GM23338 (cell line): ENCODE measurements around the gene GLCE. TPM values are rescaled to one million over a fixed set of nuclear protein-coding genes. Genes with fewer than 3 reads are reported as not detected.

Source experiments
- ATAC-seq: fragments of 200-7000 bp; cut with Tn5 transposase; 3 replicates; pipeline ENCODE4 v1.9.1; 2020
- DNase-seq: peaks from one replicate; pipeline ENCODE4 v3.0.0-alpha.2; 2015; ENCODE audit warnings: low spot score
- H2AFZ ChIP-seq: fragments of 200-600 bp; sonication (generic); 2 replicates; pipeline ENCODE4 v1.8.0; 2016; ENCODE audit warnings: antibody characterized with exemption, mild to moderate bottlenecking, moderate library complexity
- H3F3A ChIP-seq: fragments of 200-600 bp; sonication (generic); replicated peaks from 2 replicates; pipeline ENCODE4 v1.8.0; 2017; ENCODE audit warnings: antibody characterized with exemption, mixed run types, low read depth
- H3K27ac ChIP-seq: fragments of 200-600 bp; sonication (generic); 2 replicates; pipeline ENCODE4 v1.6.1; 2016; ENCODE audit warnings: low read depth
- H3K27me3 ChIP-seq: fragments of 200-600 bp; sonication (generic); 2 replicates; pipeline ENCODE4 v1.8.0; 2016; ENCODE audit warnings: mild to moderate bottlenecking, mixed run types, moderate library complexity; ENCODE audit not compliant: insufficient read depth
- H3K36me3 ChIP-seq: fragments of 200-600 bp; sonication (generic); 2 replicates; pipeline ENCODE4 v1.8.0; 2016; ENCODE audit warnings: mild to moderate bottlenecking; ENCODE audit not compliant: insufficient read depth
- H3K4me1 ChIP-seq: fragments of 200-600 bp; sonication (generic); 2 replicates; pipeline ENCODE4 v1.8.0; 2016; ENCODE audit warnings: mild to moderate bottlenecking, moderate library complexity; ENCODE audit not compliant: insufficient read depth
- H3K4me2 ChIP-seq: fragments of 200-600 bp; sonication (generic); 2 replicates; pipeline ENCODE4 v1.7.1; 2017; ENCODE audit warnings: mixed run types
- H3K4me3 ChIP-seq: fragments of 200-600 bp; sonication (generic); 2 replicates; pipeline ENCODE4 v1.6.1; 2016; ENCODE audit warnings: mixed run types
- H3K79me2 ChIP-seq: fragments of 200-600 bp; sonication (generic); replicated peaks from 2 replicates; pipeline ENCODE4 v1.8.0; 2017; ENCODE audit warnings: mild to moderate bottlenecking; ENCODE audit not compliant: insufficient read depth
- H3K9me2 ChIP-seq: fragments of 200-600 bp; sonication (generic); 2 replicates; pipeline ENCODE4 v1.8.0; 2017; ENCODE audit not compliant: insufficient read depth
- H4K20me1 ChIP-seq: fragments of 200-600 bp; sonication (generic); replicated peaks from 2 replicates; pipeline ENCODE4 v1.8.0; 2017; ENCODE audit warnings: mild to moderate bottlenecking; ENCODE audit not compliant: insufficient read depth
- H3K27ac Mint-ChIP-seq: 2 replicates; pipeline ENCODE4 v1.8.0; 2020; ENCODE audit warnings: inconsistent platforms, mild to moderate bottlenecking, moderate library complexity, mixed read lengths
- H3K27me3 Mint-ChIP-seq: 3 replicates; pipeline ENCODE4 v1.8.0; 2022; ENCODE audit warnings: low read depth, mild to moderate bottlenecking, moderate library complexity, mixed read lengths, inconsistent platforms; ENCODE audit not compliant: insufficient read depth, poor library complexity
- H3K36me3 Mint-ChIP-seq: 3 replicates; pipeline ENCODE4 v1.8.0; 2021; ENCODE audit warnings: low read depth, mild to moderate bottlenecking, inconsistent platforms, moderate library complexity, mixed read lengths
- H3K4me1 Mint-ChIP-seq: 3 replicates; pipeline ENCODE4 v1.8.0; 2020; ENCODE audit warnings: mild to moderate bottlenecking, inconsistent platforms, mixed read lengths
- H3K4me3 Mint-ChIP-seq: 3 replicates; pipeline ENCODE4 v1.8.0; 2021; ENCODE audit warnings: moderate library complexity, mild to moderate bottlenecking, inconsistent platforms, mixed read lengths
- H3K9me3 Mint-ChIP-seq: 3 replicates; pipeline ENCODE4 v1.8.0; 2020; ENCODE audit warnings: moderate library complexity, mild to moderate bottlenecking, inconsistent platforms, mixed read lengths
- CTCF ChIP-seq, 2 experiments: fragments of 200-600 bp in 1 of 2; sonication (generic) in 1 of 2; conservative IDR thresholded peaks; 2 replicates each; pipeline versions ENCODE4 v1.5.1 to v1.6.1; 2016 to 2017; ENCODE audit warnings: antibody characterized with exemption in 2 of 2, low read depth in 2 of 2, mild to moderate bottlenecking in 2 of 2, moderate library complexity in 1 of 2
- EZH2phosphoT487 ChIP-seq: fragments of 200-600 bp; sonication (generic); IDR thresholded peaks from one replicate; pipeline ENCODE4 v1.8.1; 2018; ENCODE audit warnings: antibody characterized with exemption; ENCODE audit not compliant: unreplicated experiment
- NANOG ChIP-seq: IDR thresholded peaks from 2 replicates; pipeline ENCODE4 v1.6.1; 2016; ENCODE audit warnings: antibody characterized with exemption, borderline replicate concordance
- ZNF114 ChIP-seq: fragments of 250-450 bp; sonication (Bioruptor Pico); IDR thresholded peaks from 2 replicates; pipeline ENCODE4 v1.5.0; 2020; ENCODE audit warnings: mild to moderate bottlenecking, moderate library complexity
- ZNF462 ChIP-seq: fragments of 250-450 bp; sonication (Bioruptor Pico); IDR thresholded peaks from 2 replicates; pipeline ENCODE4 v1.5.0; 2020; ENCODE audit warnings: mild to moderate bottlenecking, moderate library complexity
- polyA plus RNA-seq: library from polyadenylated mRNA; unstranded; fragments of >200 nt; fragmentation: Nextera tagmentation; extraction: Ambion mirVana; gene quantifications from 2 replicates; pipeline ENCODE4 v1.2.1, GENCODE V29; 2016
- total RNA-seq: library from RNA; depleted of rRNA; stranded (reverse); fragments of >200 nt; shearing (Covaris generic); gene quantifications from 2 replicates; pipeline ENCODE4 v1.2.3, GENCODE V29; 2014

The GLCE gene
- total and polyA plus RNA-seq, 2 experiments from 2014 or later: 7.5 to 15.5 TPM

GRCh38 chr15:69311319-69311721 is 150.9 kb downstream of the GLCE start:
- Histone ChIP-seq H3K4me3 (no peak overlapping the region), H3K79me2 (peaks cover 10% of the 10 kb centered on the region), H3F3A (no peaks in the 10 kb centered on the region), H3K4me1 (no peaks in the 10 kb centered on the region; the same call in none of the 2 replicates), H3K4me2 (no peak overlapping the region), H4K20me1 (peaks cover 3% of the 10 kb centered on the region; the same call in 1 of the 2 replicates), H3K9me2 (no peaks in the 10 kb centered on the region), H3K27ac (no peak overlapping the region), H3K36me3 (0 out of 2 replicates have a peak, but pooled peaks cover 4% of the 10 kb centered on the region), H3K27me3 (no peaks in the 10 kb centered on the region), H2AFZ (no peak overlapping the region)
- no peak overlapping the region for H3K27ac Mint-ChIP-seq
- peaks cover 16% of the 10 kb centered on the region for H3K4me1 Mint-ChIP-seq
- peaks cover 10% of the 10 kb centered on the region for H3K36me3 Mint-ChIP-seq
- no peak overlapping the region; the same call in 2 of the 3 replicates for H3K4me3 Mint-ChIP-seq
- TF ChIP-seq ZNF462 (CRISPR knock-in tag): no peak
- H3K27me3 Mint-ChIP-seq: peaks cover 5% of the 10 kb centered on the region
- no peak for ATAC-seq
- no peak for DNase-seq
- no peaks in the 10 kb centered on the region for H3K9me3 Mint-ChIP-seq

GRCh38 chr15:69313432-69314000 is 153.1 kb downstream of the GLCE start:
- Histone ChIP-seq H3K27ac (no peak overlapping the region), H2AFZ (no peak overlapping the region), H3K27me3 (no peaks in the 10 kb centered on the region), H3K9me2 (no peaks in the 10 kb centered on the region), H3K4me2 (no peak overlapping the region), H3K4me3 (no peak overlapping the region), H3K36me3 (no peaks in the 10 kb centered on the region), H3K79me2 (peaks cover 3% of the 10 kb centered on the region; the same call in 1 of the 2 replicates), H4K20me1 (peaks cover 1% of the 10 kb centered on the region; the same call in 1 of the 2 replicates), H3K4me1 (no peaks in the 10 kb centered on the region; the same call in none of the 2 replicates), H3F3A (no peaks in the 10 kb centered on the region)
- no peaks in the 10 kb centered on the region for H3K36me3 Mint-ChIP-seq
- no peak overlapping the region for H3K4me3 Mint-ChIP-seq
- H3K27ac Mint-ChIP-seq: no peak overlapping the region
- ATAC-seq: no peak
- no peak for DNase-seq
- peaks cover 31% of the 10 kb centered on the region for H3K4me1 Mint-ChIP-seq
- no peaks in the 10 kb centered on the region for H3K9me3 Mint-ChIP-seq
- H3K27me3 Mint-ChIP-seq: peaks cover 5% of the 10 kb centered on the region
- TF ChIP-seq CTCF (conservative IDR thresholded peaks at IDR 0.05; ENCODE audit: low read depth in 2 of 2) (no peak), ZNF114 (no peak), NANOG (no peak), EZH2phosphoT487 (no peak)
